ENCODE results near the gene B4GALT7.

Gene B4GALT7

DNA sequence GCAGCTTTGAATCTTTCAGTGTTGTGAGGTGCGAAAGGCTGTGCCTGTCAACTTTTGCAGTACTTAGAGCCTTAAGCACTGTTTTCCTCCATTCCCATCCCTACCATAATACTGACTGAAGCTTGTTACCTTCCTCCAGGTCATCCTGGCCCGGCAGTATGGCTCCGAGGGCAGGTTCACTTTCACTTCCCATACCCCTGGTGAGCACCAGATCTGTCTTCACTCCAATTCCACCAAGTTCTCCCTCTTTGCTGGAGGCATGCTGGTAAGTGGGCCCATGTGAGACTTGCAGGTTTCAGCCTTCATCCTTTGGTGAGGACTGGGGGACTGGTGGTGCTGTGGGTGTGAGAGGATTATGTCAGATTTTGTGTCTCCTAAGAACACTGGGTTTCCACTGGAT is 6.4 kb upstream of the B4GALT7 start:
- DNase-seq (ENCODE audit: low read depth in 2 of 2): no peak

DNA sequence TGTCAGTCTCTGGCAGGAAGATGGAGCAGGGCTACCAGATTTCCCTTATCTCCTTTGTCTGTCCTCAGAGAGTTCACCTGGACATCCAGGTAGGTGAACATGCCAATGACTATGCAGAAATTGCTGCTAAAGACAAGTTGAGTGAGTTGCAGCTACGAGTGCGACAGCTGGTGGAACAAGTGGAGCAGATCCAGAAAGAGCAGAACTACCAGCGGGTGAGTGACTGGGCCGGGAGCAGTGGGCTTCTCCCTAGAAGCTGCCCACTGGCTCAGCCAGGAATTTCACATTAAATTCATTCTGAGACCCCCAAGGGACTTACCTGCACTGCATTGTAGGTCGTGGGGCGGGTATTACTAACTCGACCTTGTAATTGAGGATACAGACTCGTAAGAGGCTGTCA is 5.9 kb upstream of the B4GALT7 start:
- no peak for DNase-seq (ENCODE audit: low read depth in 2 of 2)

GRCh38 chr5:177595026-177595585 is 4.8 kb upstream of the B4GALT7 start:
- no peak for DNase-seq (ENCODE audit: low read depth in 2 of 2)

DNA sequence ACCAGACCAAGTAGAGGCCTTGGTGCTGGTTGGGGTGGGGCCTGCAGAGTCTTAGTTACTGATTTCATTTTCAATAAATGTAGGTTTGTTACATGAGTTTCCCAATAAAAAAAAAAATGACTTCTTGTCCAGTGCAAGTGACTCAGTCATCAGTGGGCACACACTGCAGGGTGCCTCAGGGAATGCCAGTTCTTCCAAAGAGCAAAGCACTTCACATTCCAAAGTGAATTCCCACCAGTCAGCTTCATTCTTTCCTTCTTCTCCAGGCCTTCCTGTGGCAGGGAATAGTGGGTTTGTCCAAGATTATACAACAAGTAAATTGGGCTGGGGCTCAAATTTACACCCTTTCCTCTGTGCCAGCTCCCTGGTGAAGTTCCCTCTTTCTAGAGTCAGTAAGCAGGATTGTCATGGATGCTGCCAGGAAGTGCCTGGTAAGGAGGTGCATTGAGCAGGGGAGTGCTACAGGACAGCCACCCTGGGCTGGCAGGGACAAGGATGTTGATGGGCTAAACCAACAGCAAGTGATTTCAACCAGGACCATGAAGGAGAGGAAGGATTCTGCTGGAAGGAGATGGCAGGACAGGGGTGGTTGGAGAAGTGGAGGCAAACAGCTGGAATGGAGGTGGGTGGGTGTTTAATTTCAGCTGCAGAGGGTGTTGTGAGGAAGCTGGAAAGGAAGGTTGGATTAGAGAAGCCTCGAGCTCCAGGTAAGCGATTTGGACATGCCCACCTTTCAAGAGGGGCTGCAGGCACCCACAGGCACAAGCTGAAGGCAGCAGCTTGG is 3.7 kb upstream of the B4GALT7 start:
- no peak for DNase-seq (ENCODE audit: low read depth in 2 of 2)

- no peak for DNase-seq (ENCODE audit: low read depth in 2 of 2)
Measured at GRCh38 chr5:177596775-177597238, 3.1 kb upstream of the B4GALT7 start.

DNA sequence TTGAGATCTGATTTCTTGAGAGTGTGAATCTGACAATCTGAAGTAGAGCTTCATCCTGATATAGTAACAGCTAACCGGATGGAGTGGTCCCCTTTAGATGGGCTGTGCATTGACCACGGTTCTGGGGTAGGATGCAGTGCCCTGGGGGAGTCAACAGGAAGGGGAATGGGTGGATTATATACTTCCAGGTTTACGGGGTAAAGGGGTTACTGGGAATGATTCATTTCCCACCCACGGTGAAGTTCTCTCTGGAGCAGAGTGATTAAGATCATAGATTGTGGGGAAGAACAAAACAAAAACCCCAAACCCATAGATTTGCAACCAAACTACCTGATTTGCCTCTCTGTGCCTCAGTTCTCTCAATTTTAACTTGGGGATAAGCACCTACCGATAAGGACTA is 1.5 kb upstream of the B4GALT7 start:
- DNase-seq (ENCODE audit: low read depth in 2 of 2): no peak

DNA sequence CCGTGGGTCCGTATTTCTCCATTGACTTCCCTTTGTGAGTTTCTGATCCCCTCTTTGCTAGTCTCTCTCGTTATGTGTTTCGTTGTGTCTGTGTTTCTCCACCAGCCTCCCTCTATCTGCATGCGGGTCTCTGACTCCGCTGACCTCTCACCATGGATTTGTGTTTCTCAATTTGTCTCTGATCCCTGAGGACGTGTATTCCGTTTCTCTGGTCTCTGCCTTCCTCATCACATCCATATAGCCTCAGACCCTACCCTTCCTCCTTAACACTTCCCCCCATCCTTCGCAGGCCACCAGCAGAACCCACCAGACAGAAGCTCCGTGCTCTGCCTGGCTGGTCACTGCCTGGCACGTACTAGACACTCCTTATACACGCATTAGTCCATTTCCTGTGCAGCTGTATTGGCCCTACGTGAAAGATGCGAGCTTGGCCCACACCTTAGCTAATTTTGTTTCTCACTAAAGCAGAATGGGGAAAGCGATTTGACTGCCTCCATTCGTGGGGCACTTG is 631 bp downstream of the B4GALT7 start:
- no peak for DNase-seq (ENCODE audit: low read depth in 2 of 2)

- no peak for DNase-seq (ENCODE audit: low read depth in 2 of 2)
Measured at GRCh38 chr5:177601126-177601525, 1.2 kb downstream of the B4GALT7 start.

DNA sequence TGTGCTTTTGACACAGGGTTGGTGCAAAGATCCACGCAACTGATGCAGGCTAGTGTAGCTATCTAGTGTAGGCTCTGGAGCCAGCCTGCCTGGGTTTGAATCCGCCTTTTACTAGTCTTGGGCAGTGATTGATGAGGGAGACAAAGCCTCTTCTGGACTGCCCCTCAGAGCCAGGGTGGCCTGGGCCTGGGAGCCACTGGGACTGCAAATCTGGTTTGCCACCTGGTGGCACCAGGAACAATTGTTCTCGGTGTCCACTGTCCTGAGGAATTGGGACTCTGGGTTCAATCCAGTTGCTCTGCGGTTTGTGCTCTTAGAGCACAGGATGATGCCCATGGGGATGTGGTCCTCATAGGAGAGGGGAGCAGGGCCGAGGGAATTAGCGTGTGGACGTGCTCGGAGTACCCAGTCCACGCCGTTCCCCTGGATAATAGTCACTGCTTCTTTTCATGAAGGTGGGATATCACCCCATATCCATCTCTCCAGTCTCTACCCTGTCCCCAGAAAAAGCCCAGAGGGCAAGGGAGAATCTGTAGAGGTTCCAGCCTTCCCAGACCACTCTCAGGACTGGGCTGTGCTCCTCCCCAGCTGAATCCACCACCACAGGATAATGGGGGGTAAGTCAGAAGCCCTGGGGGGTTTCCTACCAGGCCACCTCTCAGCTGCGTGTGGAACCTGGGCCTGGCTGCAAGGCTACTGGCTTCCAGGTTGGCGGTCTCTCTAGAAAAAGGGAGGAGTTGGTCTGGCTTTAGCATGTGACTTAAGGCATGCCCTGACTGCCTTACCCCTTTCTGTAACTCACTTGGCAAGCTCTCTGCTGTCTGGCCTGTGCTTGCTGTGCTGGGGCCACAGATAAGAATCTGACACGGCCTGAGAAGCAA is 1.9 kb downstream of the B4GALT7 start:
- no peak for DNase-seq (ENCODE audit: low read depth in 2 of 2)

DNA sequence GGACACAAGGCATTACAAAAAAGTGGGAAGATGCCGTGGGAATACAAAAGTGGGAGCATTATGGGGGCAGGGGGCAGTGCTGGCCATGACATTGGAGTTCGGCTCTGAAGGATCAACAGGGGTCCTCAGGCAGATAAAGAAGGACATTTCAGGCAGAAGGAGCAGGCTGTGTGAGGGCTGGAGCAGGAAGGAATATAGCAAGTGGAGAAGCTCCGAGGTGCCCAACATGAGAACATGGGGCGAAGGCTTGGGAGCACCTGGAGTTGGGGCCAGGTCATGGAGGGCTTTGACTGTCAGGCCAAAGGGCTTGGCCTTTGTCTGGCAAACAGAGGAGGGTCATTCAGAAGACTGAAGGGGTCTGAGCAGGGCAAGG is 2.5 kb downstream of the B4GALT7 start:
- no peak for DNase-seq (ENCODE audit: low read depth in 2 of 2)

DNA sequence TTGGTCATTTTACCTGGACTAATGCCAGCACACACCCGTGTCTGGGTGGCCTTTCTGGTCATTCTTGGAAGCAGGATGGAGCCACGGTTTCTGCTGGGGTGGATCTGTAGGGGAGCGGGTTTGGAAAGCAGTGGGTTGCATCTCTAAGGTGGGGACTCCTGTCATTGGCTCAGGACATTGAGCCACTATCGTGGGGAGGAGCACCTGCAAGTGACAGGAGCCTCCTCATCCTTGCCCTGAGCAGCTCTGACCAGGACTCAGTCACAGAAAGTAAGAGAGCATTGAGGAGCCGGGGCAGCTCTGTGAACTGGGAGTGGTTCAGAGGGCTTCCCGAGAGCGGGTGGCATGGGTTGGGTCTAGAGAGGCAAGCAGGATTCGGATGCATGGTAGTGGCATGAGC is 3.7 kb downstream of the B4GALT7 start:
- DNase-seq (ENCODE audit: low read depth in 2 of 2): no peak

DNA sequence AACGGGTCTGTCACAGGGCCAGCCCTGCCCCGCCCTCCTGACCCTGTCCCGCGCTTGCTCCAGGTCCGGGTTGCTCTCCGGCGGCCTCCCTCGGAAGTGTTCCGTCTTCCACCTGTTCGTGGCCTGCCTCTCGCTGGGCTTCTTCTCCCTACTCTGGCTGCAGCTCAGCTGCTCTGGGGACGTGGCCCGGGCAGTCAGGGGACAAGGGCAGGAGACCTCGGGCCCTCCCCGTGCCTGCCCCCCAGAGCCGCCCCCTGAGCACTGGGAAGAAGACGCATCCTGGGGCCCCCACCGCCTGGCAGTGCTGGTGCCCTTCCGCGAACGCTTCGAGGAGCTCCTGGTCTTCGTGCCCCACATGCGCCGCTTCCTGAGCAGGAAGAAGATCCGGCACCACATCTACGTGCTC is 4.2 kb downstream of the B4GALT7 start:
- DNase-seq (ENCODE audit: low read depth in 2 of 2): no peak

DNA sequence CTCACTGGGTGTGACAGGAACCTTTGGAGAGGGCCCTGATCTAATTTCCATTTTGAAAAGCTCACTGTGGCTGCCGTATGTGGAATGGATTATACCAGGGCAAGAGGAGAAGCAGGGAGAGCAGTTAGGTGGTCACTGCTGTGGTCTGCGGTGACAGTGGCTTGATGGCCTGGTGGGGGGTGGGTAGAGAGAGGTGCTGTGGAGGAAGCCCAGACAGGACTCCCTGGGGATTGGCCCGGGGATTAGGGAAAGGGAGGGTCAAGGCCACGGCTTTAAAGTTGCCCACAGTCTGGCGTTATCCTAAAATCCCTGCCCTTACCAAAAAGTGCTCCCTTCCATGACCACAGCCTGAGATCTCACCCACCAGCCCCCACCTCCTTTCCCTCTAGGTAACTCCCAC is 4.7 kb downstream of the B4GALT7 start:
- no peak for DNase-seq (ENCODE audit: low read depth in 2 of 2)

DNA sequence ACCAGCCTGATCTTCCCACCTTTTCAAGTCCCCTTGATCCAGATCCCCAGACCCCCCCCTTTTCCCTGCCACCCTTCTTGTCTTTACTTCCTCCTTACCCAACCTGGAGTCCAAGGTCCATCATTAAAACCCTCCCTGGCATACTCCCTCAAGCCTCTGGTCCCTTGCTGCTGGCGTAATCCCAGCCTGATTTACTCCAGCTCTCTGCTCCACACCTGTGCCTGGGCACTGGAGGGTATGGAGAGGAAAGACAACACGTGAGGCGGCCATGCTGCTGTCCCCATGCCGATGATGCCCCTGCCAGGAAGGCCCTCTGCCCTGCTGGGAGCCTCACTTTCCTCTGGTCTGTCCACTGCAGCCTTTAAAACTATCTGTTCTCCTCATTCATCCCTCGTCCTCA is 5.1 kb downstream of the B4GALT7 start:
- DNase-seq (ENCODE audit: low read depth in 2 of 2): no peak

- DNase-seq (ENCODE audit: low read depth in 2 of 2): no peak
Measured at GRCh38 chr5:177605667-177606066, 5.7 kb downstream of the B4GALT7 start.

- DNase-seq (ENCODE audit: low read depth in 2 of 2): no peak
Measured at GRCh38 chr5:177606071-177607051, 6.4 kb downstream of the B4GALT7 start.

DNA sequence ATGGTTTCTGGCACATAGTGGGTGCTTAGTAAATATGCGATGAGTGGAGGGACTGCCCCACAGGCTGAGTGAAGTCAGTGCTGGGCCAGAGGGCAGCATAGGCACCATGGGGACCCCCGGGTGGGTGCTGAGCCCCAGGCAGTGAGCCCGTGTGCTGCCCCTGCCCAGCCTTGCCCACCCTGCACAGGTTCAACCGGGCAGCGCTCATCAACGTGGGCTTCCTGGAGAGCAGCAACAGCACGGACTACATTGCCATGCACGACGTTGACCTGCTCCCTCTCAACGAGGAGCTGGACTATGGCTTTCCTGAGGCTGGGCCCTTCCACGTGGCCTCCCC is 7.2 kb downstream of the B4GALT7 start:
- DNase-seq (ENCODE audit: low read depth in 2 of 2): no peak

GRCh38 chr5:177607452-177608192 is 7.7 kb downstream of the B4GALT7 start:
- peak; percentile 45 to 51 for DNase-seq (ENCODE audit: low read depth in 2 of 2)

GRCh38 chr5:177608243-177609075 is 8.5 kb downstream of the B4GALT7 start:
- no peak for DNase-seq (ENCODE audit: low read depth in 2 of 2)

Data from stimulated activated CD4-positive, alpha-beta T cell treated with anti-CD3 and anti-CD28 coated beads, Interleukin-15, amount 100 ng/mL, for 48 hours (primary cell).